Occipital lobe (tissue), 2 donors: ENCODE measurements around the gene RDH13. TPM values are rescaled to one million over a fixed set of nuclear protein-coding genes. Genes with fewer than 3 reads are reported as not detected.

Experiments used
- DNase-seq: peaks from one replicate; lab custom pipeline; 2025; lab: John Stamatoyannopoulos, UW
- total RNA-seq: library from RNA; depleted of rRNA; stranded (reverse); fragments of >200 nt; gene quantifications from one replicate; pipeline ENCODE4 v1.2.3, GENCODE V29; 2014

RDH13 gene
- total RNA-seq, 1 donor from 2014 or later: 15.0 TPM

DNA sequence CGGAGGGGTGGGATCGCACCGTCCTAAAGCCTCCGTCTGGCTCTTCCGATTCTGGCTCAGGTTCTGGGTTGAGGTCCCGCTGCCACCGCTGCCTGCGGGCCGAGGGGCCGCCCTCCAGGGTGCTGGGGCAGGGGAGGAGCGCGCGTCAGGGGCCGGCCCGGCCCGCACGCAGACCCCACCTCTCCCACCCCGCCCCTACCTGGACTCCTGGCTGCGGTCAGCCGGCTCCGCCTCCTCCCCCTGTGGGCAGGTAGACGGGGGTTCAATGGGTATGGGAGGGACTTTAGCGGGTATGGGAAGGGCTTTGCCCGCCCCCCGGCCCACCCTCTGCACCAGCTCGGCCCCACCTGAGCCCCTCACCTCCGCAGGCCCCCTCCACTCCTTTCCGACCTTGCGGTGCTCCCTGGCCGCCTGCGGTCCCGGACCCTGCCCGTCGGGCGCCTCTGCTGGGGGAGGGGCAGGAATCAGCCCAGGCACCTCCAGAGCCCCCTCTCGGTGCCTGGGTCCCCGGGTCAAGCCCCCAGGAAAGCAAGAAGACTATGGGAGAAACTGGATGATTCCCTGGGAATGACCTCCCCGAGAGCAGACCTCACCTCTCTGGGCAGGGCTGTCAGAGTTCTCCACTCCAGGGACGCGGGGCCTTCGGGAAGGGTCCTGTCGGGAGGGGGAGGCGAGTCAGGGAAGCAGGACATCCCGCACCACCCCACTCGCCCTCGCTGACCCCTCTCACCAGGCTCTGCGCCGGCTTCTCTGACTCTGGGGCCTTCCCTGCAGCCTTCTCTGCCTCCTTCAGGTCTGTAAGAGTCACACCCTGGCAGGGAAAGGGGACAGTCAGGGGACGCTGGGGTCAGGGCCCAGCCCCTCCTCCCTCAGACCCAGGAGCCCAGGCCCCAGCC lies 29.7 kb upstream of the RDH13 start:
- no peak for DNase-seq

DNA sequence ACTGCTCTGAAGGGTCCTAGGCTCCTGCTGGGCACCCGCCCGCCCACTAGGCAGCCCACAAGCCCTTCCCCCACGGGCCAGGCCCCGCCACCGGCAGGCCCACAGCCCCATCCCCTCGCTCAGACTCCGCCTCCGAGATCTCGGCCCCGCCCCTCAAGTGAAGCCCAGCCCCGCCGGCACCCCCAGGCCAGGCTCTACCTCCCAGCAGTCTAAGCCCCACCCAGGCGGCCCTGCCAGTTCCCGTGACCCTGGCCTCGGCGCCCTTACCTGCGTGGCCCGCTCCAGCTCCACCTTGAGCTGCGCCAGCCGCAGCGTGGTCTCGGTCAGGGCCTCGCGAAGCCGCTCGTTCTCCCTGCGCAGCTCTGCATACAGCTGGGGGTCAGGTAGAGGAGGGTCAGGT lies 29.0 kb upstream of the RDH13 start:
- no peak for DNase-seq

DNA sequence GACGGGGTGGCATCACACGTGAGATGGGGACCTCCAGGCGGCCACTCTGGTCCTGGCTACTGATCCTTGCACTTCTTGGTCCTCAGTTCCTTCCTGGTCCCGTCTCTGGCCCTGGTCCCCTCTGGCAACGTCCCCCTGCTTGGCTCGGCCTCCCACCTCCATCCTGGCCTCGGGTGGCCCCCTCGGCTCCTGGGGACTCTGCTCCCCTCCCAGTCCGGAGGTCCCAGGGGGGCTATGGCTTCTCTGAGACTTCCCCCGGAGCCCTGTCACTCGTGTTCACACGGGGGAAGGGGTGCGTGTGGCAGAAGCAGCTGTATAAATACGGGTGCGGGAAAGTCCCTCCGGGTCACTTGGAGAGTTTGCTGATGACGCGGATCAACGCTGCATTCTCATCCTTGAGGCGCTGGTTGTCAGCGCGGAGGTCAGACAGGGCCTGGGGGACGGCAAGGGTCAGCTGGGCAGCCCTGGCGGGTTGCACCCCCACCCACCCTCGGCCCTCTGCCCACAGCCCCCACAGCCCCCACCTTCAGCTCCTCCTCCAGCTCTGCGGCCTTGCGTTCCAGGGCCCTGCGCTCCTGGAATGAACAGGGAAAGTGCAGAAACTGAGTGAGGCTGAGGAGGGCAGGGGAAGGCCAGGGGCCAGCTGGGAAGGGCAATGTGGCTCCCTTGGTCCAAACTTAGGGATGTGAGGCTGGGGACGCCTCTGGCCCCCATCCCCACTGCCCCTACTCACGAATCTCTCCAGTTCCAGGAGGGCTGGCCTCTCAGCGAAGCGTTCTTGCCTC lies 28.4 kb upstream of the RDH13 start:
- no peak for DNase-seq

DNA sequence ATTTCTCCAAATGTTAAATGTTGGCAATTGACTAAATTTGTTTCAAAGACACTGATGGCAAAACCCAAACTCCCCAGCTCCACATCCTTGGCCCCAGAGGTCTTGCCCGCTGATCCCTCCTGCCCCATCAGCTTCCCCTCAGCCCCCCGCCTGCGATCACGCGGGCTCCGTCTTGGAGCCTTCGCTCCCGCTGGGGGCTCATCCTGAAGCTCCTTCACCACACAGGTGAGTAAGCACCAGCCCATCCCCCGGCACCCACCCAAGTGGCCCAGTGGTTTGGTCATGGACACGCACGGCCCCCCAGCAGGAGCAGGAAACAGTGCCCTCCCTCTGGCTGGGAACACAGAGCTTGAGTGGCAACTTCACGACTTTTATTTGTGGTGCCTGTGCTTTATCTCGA lies 27.6 kb upstream of the RDH13 start:
- DNase-seq: no peak

DNA sequence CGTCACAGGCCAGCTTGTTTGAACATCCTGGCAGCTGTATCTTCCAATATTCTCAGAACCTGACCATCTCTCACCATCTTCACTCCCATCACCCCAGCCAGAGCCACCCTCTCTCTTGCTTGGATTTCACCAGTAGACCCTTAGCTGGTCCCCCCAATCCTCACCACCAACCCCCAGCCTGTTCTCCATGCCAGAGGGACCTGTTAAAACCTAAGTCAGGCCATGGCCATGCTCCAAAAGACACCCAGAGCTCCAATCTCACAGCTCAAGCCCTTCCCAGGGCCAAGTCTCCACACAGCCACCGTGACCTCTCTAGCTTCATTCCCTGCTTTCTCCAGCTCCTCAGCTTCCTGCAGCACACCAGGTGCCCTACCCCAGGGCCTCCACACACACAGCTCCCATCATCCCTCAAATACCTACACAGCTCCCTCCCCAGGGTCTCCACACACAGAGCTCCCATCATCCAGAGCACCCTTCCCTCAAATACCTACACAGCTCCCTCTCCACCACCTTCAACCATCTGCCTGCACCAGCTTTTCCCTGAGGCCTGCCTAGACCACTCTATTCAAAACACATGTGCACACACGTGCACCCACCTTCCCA lies 26.5 kb upstream of the RDH13 start:
- DNase-seq: no peak

DNA sequence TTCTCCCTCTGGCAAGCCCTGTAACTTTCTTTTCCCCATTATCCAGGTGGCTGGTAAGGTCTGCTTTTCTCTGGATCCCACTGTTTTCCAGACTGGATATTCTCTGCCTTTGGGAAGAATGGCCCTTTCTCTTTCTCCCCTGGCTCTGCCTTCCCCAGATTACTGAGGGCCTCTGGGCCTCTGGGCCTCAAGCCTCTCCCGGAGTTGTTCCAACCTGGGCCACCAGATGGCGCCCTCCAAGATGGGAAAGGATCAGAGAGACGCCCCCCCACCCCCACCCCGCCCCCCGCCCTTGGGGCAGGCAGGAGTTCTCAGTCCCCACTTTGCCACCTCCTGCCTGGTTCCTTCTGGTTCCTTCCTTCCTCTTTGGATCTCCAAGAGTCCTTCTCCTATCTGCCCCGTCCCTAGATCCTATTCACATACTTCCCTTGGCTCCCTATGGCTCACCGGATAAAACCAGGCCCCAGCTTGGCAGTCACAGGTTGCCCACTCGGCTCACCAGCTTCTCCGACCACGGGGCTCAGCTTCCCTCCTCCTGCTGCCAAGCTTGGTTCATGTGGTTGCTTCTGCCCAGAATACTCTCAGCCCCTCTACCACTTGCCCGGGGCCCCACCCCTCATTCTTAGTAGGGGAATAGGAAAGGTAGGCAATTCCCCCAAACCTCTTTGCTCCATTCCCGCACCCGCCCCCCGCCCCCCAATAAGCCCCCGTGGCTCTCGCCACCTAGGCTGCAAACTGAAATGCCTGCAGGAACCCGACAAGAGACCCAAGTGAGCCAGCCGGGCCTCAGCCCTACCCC lies 25.8 kb upstream of the RDH13 start:
- peak; percentile 17 for DNase-seq

DNA sequence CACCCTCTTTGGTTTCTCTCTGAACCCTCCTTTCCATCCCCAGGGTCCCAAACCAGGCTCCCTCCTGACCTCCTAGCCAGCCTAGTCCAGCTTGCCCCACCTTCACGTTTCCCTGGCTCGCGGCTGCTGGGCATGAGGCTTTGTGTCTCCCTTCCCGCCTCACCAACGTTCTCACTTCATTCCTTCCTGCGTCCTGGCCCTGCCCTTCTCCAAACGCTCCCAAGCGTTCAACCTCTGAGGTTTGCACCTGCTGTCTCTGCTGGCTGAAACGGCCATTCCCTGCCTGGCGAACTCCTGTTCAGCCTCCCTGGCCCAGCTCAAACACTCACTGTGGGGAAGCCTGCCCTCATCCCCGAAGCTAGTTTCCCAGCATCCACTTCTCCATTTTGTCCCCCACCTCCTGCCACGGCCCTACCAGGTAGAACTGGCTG lies 25.1 kb upstream of the RDH13 start:
- DNase-seq: no peak

DNA sequence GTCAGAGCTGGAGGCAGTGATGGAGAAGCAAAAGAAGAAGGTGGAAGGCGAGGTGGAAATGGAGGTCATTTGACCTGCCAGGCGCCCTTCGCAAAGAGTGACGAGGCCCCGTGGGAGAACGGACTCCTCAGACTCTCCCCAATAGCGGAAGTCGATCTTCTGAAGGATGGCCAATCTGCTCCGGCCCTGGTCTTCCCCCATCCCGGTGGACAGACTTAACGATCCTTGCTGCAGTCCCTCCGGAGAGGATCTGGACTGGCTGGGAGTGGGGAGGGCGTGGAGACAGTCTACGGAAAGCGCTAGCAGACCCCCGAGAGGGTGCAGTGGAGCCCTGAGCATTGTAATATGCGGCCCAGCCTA lies 24.6 kb upstream of the RDH13 start:
- no peak for DNase-seq

DNA sequence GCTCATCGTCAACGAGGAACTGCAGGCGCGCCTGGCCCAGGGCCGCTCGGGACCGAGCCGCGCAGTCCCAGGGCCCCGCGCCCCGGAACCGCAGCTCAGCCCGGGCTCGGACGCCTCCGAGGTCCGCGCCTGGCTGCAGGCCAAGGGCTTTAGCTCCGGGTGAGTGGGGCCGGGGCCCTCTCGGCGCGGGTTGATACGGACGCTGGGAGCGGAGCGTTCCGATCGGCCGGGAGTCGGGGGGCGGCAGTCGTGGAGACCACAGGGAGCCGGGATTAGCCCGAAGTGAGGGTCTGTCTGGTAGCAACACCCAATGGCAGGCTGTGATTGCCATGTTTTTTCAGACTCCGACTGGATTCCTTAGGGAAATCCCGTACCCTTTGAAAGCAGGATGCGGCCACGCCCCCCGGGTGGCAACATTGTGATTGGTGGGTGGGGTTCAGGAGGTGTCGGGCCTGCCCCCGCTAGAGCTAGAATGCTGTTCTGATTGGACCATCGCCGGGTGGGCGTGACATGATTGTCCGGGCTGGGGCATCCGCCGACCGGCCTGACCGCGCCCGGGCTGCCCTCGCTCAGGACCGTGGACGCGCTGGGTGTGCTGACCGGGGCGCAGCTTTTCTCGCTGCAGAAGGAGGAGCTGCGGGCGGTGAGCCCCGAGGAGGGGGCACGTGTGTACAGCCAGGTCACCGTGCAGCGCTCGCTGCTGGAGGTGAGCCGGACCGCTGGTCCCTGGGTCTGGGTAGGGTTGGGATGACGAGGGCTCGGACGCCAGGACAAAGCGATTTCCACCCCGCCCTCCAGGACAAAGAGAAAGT lies 24.0 kb upstream of the RDH13 start:
- DNase-seq: peak; percentile 43

DNA sequence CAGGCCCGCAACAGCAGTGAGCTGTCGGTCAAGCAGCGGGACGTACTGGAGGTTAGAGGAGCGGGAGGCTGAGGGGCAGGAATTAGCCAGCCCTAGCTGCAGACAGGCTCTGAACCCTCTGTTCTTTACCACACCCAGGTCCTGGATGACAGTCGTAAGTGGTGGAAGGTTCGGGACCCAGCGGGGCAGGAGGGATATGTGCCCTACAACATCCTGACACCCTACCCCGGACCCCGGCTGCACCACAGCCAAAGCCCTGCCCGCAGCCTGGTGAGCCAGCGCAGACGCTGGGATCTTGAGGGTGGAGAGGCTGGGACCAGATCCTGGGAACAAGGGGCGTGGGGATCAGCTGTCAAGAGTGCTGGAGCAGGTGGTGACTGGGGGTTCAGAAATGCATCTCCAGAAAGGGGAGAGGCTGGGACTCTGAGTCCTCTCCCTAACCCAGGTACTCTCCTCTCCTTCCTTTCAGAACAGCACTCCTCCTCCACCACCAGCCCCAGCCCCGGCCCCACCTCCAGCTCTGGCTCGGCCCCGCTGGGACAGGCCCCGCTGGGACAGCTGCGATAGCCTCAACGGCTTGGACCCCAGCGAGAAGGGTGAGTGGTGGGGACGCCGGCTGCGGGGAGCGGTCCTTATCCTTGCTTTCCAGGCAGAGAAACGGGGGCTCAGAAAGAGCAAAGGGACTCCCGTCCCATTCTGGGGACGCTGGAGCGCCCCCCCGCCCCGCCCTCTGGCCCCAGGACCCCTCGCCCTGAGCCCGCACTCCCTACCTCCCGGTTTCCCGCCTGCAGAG lies 23.2 kb upstream of the RDH13 start:
- no peak for DNase-seq

DNA sequence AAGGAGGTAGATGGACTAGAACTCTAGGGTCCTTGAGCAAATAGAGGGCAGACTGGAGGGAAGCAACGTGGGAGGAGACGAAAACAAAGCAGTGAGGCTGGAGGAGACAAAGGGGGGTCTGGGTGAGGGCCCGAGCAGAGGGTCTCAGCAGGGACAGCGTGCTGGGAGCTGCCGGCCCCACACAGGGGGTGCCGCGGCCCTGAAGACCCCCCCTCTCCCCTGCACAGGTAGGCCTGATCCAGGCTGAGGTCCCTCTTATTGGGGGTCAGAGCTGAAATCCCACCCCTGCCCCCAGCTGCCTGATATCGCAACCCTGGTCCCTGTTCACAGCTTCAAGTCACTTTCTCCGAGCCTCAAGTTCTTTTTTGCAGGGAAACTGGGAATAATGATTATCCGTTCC lies 21.5 kb upstream of the RDH13 start:
- DNase-seq: no peak

DNA sequence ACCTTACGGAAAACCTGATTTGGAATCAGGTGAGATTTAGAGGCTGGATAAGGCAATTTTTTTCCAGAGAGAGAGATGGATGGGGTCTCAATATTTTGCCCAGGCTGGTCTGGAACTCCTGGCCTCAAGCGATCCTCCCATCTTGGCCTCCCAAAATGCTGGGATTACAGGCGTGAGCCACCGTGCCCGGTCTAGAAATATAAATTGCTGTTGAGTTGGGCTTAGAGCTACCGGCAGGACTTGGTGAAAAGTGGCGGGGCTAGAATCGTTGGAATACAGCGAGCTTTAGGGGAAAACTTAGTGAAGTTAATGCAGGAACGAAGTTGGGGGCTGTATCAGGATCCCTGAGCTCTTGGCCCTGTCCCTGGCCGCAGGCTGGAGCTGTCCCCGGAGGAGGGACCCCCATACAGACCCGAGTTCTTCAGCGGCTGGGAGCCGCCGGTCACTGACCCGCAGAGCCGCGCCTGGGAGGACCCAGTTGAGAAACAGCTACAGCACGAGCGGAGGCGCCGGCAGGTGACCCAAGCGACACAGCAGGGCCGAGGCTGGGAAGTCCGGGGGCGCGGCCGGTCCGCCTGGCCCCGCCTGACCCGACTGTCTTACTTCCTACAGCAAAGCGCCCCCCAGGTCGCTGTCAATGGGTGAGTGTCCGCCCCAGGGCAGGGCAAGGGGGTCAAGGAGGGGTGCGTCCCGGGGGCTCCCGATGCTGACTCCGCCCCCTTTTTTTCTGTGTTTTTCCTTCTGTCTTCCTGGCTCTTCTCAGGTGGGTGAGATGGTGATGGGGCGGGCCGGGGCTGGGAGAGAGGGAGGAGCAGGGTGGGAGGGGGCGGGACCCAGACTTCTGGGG lies 20.3 kb upstream of the RDH13 start:
- DNase-seq: no peak

DNA sequence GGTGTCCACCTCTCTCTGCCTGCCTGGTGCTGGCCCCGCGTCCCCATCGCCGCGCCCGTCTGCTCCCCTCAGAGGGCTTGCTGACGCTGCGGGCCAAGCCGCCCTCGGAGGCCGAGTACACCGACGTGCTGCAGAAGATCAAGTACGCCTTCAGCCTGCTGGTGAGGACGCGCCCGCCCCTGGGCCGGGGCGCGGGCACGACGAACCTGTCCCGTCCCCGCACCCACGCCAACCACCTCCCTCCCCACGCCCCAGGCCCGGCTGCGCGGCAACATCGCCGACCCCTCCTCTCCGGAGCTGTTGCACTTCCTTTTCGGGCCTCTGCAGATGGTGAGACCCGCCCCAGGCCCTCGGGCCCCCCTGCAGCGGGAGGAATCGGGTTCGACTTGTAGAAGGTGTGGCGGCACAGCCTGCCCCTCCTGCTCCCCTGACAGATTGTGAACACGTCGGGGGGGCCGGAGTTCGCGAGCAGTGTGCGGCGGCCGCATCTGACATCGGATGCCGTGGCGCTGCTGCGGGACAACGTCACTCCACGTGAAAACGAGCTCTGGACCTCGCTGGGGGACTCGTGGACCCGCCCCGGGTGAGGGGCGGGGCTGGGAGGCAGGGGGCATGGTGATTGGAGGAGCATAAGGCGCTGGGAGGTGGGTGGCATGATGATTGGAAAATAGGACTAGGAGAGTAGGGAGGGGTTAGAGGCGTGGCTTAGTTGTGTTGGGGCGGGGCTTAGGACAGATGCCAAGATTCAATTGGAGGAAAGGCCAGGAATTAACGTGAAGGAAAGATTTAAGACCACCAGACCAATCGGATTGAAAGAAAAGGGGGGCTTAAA lies 19.3 kb upstream of the RDH13 start:
- no peak for DNase-seq

DNA sequence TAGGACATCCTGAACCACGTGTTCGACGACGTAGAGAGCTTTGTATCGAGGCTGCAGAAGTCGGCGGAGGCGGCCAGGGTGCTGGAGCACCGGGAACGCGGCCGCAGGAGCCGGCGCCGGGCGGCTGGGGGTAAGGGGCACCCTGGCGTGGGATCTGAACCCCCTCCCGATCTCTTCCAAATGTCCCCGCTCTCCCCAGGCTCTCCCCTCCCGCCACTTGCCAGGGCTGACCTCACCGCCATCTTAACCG lies 18.7 kb upstream of the RDH13 start:
- DNase-seq: no peak

DNA sequence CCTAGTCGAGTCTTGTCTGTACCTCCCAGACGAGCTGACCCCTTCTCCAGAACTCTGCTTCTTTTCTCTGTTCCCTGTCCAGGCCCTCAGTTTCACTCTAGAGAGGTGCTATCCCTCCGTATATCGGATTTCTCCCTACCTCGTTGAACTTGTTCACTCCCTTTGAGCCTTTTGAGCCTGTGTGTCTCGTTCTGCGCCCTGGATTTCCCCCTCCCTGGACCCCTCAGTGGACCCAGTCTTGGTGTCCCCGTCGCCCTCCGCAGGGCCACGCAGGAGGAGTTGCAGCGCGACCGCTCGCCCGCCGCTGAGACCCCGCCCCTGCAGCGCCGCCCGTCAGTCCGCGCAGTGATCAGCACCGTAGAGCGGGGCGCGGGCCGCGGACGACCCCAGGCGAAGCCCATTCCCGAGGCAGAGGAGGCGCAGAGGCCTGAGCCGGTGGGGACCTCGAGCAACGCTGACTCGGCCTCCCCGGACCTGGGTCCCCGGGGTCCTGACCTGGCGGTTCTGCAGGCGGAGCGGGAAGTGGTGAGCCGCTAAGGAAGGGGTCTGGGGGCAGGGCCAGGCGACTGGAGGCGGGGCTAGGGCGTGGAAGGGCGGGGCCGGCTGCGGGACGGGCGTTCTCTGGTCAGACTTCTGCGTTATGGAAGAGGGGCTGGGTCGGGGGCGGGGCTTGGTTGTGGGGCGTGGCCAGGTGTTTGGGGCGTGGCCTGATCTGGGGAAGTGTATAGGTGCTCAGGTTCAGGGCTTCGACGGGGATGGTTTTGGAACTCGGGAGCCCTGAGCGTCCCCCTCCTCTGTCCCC lies 18.2 kb upstream of the RDH13 start:
- peak; percentile 21 for DNase-seq

DNA sequence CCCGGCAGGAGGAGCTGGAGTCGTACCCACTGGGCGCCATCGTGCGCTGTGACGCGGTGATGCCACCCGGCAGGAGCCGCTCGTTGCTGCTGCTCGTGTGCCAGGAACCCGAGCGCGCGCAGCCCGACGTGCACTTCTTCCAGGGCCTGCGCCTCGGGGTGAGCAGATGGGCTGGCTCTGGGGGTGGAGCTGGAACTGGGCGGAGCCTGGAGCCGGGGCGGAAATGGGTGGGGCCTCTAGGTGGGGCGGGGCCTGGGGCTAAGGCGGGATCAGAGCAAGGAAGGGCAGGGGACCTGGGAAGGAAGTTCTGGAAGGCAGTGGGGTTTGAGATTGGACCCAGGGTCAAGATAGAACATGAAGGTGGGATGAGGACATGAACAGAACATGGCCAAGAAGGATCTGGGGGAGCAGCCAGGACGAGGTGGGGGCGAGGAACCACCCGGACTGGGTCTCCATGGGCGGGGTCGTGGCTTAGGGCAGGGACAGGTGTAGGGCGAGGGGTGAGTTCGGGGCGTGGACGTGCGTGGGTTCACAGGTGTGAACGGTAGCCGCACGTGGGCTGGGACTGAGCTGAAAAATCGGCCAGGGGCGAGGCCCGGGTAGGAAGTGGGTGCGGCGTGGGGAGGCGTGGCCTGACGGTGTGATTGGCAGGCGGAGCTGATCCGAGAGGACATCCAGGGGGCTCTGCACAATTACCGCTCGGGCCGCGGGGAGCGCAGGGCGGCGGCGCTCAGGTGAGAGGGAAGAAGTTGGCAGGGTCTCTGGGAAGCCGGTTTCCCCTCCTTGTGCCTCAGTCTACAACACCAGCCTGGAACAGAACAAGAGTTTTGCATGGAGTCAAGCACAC lies 17.4 kb upstream of the RDH13 start:
- DNase-seq: no peak
